Measurements from ENCODE around the gene ZNF205. TPM values are rescaled to one million over a fixed set of nuclear protein-coding genes. Genes with fewer than 3 reads are reported as not detected.

ZNF205 gene
- total RNA-seq, 2 donors from 2014 or later, result 9.9 to 10.5 TPM

DNA sequence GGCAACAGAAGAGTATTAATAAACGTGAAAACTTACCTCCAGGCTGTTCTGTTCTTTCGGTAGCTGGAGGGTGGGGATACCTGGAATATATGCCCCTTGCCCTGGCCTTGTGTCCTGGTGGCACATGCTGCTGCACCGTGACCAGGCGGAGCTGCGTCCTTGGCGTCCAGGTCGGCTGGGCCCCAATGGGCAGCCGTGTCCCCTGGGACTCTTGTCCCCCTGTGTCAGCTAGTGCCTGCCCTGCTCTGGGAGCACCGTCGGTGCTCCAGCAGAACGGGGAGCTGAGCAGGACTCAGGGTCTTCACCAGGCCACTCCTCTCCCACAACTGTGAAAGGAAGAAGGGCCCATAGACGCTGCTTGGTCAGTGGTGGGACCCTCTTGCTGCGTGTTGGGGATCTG, 30.4 kb downstream of the ZNF205 start:
- Histone ChIP-seq H3K27me3 (no peaks in the 10 kb centered on the region), H3K36me3 (no peaks in the 10 kb centered on the region), H3K4me3 (no peak overlapping the region), H3K9ac (ENCODE audit: low read depth in 2 of 2, low read length in 2 of 2) (no peak overlapping the region), H3K9me3 (no peaks in the 10 kb centered on the region), H3K27ac (no peak overlapping the region), H3K4me1 (no peaks in the 10 kb centered on the region)
- no peak for DNase-seq
- TF ChIP-seq, protein P1, sequence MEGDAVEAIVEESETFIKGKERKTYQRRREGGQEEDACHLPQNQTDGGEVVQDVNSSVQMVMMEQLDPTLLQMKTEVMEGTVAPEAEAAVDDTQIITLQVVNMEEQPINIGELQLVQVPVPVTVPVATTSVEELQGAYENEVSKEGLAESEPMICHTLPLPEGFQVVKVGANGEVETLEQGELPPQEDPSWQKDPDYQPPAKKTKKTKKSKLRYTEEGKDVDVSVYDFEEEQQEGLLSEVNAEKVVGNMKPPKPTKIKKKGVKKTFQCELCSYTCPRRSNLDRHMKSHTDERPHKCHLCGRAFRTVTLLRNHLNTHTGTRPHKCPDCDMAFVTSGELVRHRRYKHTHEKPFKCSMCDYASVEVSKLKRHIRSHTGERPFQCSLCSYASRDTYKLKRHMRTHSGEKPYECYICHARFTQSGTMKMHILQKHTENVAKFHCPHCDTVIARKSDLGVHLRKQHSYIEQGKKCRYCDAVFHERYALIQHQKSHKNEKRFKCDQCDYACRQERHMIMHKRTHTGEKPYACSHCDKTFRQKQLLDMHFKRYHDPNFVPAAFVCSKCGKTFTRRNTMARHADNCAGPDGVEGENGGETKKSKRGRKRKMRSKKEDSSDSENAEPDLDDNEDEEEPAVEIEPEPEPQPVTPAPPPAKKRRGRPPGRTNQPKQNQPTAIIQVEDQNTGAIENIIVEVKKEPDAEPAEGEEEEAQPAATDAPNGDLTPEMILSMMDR (IDR thresholded peaks at IDR 0.05), result no peak
- intact Hi-C loops (cut with DNase I), result no loop called here

DNA sequence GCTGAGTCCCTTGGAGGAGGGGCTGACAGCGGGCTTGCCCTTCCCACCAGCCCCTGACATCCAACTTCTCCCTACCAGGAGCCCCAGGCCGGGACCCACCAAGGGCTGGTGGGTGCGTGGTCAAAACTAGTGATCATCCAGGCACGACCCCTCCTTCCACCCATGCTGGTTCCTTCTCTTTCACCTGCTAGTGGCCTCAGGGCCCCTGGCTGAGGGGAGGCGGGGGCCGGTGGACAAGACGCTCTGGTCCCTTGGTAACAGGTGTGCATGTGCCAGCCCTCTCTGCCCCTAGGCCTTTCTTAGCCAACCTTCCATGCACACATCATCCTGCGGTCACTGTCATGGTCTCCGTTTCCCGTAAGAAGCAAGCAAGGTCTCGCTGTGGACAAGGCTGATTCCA, 30.8 kb downstream of the ZNF205 start:
- Histone ChIP-seq H3K9me3 (no peaks in the 10 kb centered on the region), H3K4me3 (no peak overlapping the region), H3K36me3 (no peaks in the 10 kb centered on the region), H3K27ac (no peak overlapping the region), H3K4me1 (no peaks in the 10 kb centered on the region), H3K9ac (ENCODE audit: low read depth in 2 of 2, low read length in 2 of 2) (no peak overlapping the region), H3K27me3 (no peaks in the 10 kb centered on the region)
- intact Hi-C loops (cut with DNase I), result no loop called here
- no peak for DNase-seq
- TF ChIP-seq, protein P1 (IDR thresholded peaks at IDR 0.05), result no peak

DNA sequence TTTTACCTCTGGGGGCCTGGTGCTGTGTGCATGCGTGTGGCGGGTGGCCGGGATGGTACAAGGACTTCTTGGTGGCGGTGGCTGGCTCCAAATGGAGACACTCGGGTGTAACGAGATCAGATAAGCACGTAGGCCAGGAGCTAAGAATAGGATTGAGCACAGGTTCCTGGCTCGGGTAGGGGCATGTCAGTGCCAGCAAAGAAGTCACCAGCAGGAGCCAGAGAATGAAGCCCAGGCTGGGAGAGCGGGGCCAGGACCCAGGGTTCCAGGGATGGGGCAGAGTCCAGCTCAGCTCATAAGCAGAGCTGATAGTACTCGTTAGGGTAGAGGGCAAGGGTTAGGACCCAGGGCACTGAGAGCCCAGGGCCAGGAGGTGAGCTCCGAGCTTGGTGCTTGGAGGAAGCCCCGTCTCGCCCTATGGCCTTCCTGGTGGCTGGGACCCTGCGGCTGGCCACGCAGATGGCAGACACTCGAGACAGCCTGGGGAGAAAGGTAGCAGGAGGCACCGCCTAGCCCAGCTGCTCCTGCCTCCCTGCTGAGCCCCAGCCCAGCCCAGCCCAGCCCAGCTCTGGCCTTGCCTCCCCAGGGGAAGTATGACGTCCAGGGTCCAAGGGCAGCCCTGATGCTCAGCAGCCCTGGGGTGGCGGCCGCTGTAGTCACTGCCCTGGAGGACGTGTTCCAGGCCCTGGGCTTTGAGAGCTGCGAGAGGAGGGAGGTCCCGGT, 31.4 kb downstream of the ZNF205 start:
- Histone ChIP-seq H3K9ac (ENCODE audit: low read depth in 2 of 2, low read length in 2 of 2) (no peak overlapping the region), H3K27ac (no peak overlapping the region), H3K27me3 (no peaks in the 10 kb centered on the region), H3K9me3 (no peaks in the 10 kb centered on the region), H3K4me1 (no peaks in the 10 kb centered on the region), H3K4me3 (no peak overlapping the region), H3K36me3 (no peaks in the 10 kb centered on the region)
- TF ChIP-seq, protein P1 (IDR thresholded peaks at IDR 0.05), result no peak
- intact Hi-C loops (cut with DNase I), result no loop called here
- peak; percentile 69 for DNase-seq

DNA sequence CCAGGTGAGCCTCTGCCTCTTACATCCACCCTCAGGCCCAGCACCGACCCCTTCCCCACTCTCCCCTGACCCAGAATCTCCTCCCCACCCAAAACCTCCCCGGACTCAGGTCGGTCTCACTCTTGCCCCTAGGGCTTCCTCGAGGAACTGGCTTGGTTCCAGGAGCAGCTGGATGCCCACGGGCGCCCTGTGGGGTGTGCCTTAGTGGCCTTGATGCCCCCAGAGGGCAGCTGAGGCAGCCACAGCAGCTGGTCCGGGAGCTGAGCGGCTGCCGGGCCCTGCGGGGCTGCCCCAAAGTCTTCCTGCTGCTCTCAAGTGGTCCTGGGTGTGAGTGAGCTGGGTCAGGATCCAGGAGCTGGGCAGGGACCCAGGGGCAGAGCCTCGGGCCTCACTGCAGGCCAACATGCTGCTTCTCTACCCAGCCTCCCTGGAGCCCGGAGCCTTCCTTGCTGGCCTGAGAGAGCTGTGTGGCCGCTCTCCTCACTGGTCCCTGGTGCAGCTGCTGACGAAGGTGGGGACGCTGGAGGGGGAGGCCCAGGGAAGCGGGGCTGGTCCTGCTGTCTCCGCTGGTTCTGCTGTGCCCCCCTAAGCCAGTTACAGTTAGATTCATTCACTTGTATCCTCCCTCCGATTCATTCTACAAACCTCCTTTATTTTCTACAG, 32.1 kb downstream of the ZNF205 start:
- no peak overlapping the region for H3K4me3 ChIP-seq
- no peak overlapping the region for H3K27ac ChIP-seq
- no peaks in the 10 kb centered on the region for H3K4me1 ChIP-seq
- DNase-seq, result no peak
- H3K9me3 ChIP-seq, result no peaks in the 10 kb centered on the region
- H3K27me3 ChIP-seq, result no peaks in the 10 kb centered on the region
- intact Hi-C loops (cut with DNase I), result no loop called here
- no peaks in the 10 kb centered on the region for H3K36me3 ChIP-seq
- peak overlapping the region in 1 of 2 donors; percentile 43 for H3K9ac ChIP-seq (ENCODE audit: low read depth in 2 of 2, low read length in 2 of 2)
- TF ChIP-seq, protein P1 (IDR thresholded peaks at IDR 0.05), result no peak

DNA sequence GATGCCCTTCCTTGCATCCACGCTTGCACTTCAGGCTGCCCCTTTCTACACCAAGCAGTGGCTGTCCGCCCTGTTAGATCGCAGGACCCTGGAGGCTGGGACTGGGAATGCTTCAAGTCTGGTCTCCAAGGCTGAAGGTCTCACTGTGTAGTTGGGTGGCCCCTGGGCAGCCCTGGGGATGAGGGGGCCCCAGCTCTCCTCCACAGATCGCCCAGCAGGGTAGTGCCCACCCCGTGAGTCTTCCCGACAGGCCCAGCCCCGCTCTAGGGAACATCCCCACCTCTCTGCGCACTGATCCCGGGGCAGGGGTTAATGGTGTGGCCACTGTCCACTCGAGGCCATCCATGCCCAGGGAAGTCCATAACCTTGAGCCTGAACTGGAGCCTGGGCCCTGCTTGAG, 32.8 kb downstream of the ZNF205 start:
- no peak overlapping the region for H3K27ac ChIP-seq
- no peak overlapping the region for H3K9ac ChIP-seq (ENCODE audit: low read depth in 2 of 2, low read length in 2 of 2)
- H3K9me3 ChIP-seq, result no peaks in the 10 kb centered on the region
- H3K4me3 ChIP-seq, result no peak overlapping the region
- no peaks in the 10 kb centered on the region for H3K4me1 ChIP-seq
- no peaks in the 10 kb centered on the region for H3K36me3 ChIP-seq
- DNase-seq, result no peak
- TF ChIP-seq, protein P1 (IDR thresholded peaks at IDR 0.05), result no peak
- H3K27me3 ChIP-seq, result no peaks in the 10 kb centered on the region
- intact Hi-C loops (cut with DNase I), result no loop called here

Data from colonic mucosa (tissue), 4 donors.